MM.1S (cell line): Measurements from ENCODE around the gene HERPUD2.
"Not testable (repeated sequence)": the region's sequence is repeated elsewhere in the genome, so short reads cannot be mapped to it uniquely, and the experiment has no call there.

Source experiments
- DNase-seq: peaks from one replicate; pipeline ENCODE4 v3.0.0-alpha.2; 2015
- H2AFZ ChIP-seq: fragments of 300-600 bp; sonication (generic); 2 replicates; pipeline ENCODE4 v1.6.0; 2016; ENCODE audit warnings: antibody characterized with exemption, low read length
- H3F3A ChIP-seq: fragments of 300-600 bp; sonication (generic); 2 replicates; pipeline ENCODE4 v1.6.1; 2016; ENCODE audit warnings: mild to moderate bottlenecking, antibody characterized with exemption, low read length, moderate library complexity, mixed read lengths; ENCODE audit not compliant: insufficient read depth
- H3K27ac ChIP-seq: fragments of 300-600 bp; sonication (generic); 2 replicates; pipeline ENCODE4 v1.5.1; 2016; ENCODE audit warnings: mild to moderate bottlenecking, low read length
- H3K27me3 ChIP-seq: fragments of 300-600 bp; sonication (generic); replicated peaks from 2 replicates; pipeline ENCODE4 v1.6.0; 2016; ENCODE audit warnings: low read length; ENCODE audit not compliant: insufficient read depth
- H3K36me3 ChIP-seq: fragments of 300-600 bp; sonication (generic); replicated peaks from 2 replicates; pipeline ENCODE4 v1.6.1; 2016; ENCODE audit warnings: mild to moderate bottlenecking, low read length, mixed read lengths; ENCODE audit not compliant: insufficient read depth
- H3K4me1 ChIP-seq: fragments of 300-600 bp; sonication (generic); 2 replicates; pipeline ENCODE4 v1.6.1; 2016; ENCODE audit warnings: low read length, mixed read lengths
- H3K4me2 ChIP-seq: fragments of 300-600 bp; sonication (generic); 2 replicates; pipeline ENCODE4 v1.6.0; 2016; ENCODE audit warnings: low read depth, low read length
- H3K4me3 ChIP-seq: fragments of 300-600 bp; sonication (generic); 2 replicates; pipeline ENCODE4 v1.5.1; 2016; ENCODE audit warnings: low read length, mixed read lengths
- H3K79me2 ChIP-seq: fragments of 300-600 bp; sonication (generic); 2 replicates; pipeline ENCODE4 v1.6.1; 2016; ENCODE audit warnings: mixed run types, low read length, mixed read lengths
- H3K9ac ChIP-seq: fragments of 300-600 bp; sonication (generic); 2 replicates; pipeline ENCODE4 v1.6.1; 2016; ENCODE audit warnings: low read length, mixed read lengths
- H3K9me2 ChIP-seq: fragments of 300-600 bp; sonication (generic); replicated peaks from 2 replicates; pipeline ENCODE4 v1.6.1; 2016; ENCODE audit warnings: mild to moderate bottlenecking, low read length, mixed read lengths; ENCODE audit not compliant: insufficient read depth
- H3K9me3 ChIP-seq: fragments of 300-600 bp; sonication (generic); replicated peaks from 2 replicates; pipeline ENCODE4 v1.6.1; 2016; ENCODE audit warnings: mild to moderate bottlenecking, low read length, mixed read lengths; ENCODE audit not compliant: insufficient read depth
- H4K20me1 ChIP-seq: fragments of 300-600 bp; sonication (generic); 2 replicates; pipeline ENCODE4 v1.6.1; 2016; ENCODE audit warnings: mild to moderate bottlenecking, low read length, moderate library complexity, mixed read lengths; ENCODE audit not compliant: insufficient read depth
- CTCF ChIP-seq: fragments of 300-600 bp; sonication (generic); IDR thresholded peaks from 2 replicates; pipeline ENCODE4 v1.5.1; 2016; ENCODE audit warnings: antibody characterized with exemption, low read length, mixed read lengths
- EZH2 ChIP-seq: fragments of 300-600 bp; sonication (generic); optimal IDR thresholded peaks from 2 replicates; pipeline ENCODE3; 2017; ENCODE audit warnings: low read depth, mild to moderate bottlenecking, antibody characterized with exemption, low read length, mixed read lengths
- EZH2phosphoT487 ChIP-seq: fragments of 300-600 bp; sonication (generic); IDR thresholded peaks from 2 replicates; pipeline ENCODE4 v1.6.1; 2018; ENCODE audit warnings: antibody characterized with exemption, low read length

The HERPUD2 gene

GRCh38 chr7:35677582-35678356, 17.2 kb downstream of the HERPUD2 start:
- TF ChIP-seq EZH2 (no peak), CTCF (no peak), EZH2phosphoT487 (no peak)
- H2AFZ ChIP-seq: no peak overlapping the region

GRCh38 chr7:35676211-35676610, 18.7 kb downstream of the HERPUD2 start:
- Histone ChIP-seq H3K27me3 (no peaks in the 10 kb centered on the region), H3F3A (no peaks in the 10 kb centered on the region), H3K9me3 (no peaks in the 10 kb centered on the region), H3K4me3 (no peak overlapping the region), H3K4me1 (peaks cover 8% of the 10 kb centered on the region), H3K79me2 (peaks cover 17% of the 10 kb centered on the region), H3K9me2 (no peaks in the 10 kb centered on the region), H3K36me3 (no peaks in the 10 kb centered on the region), H2AFZ (no peak overlapping the region), H3K27ac (no peak overlapping the region), H3K4me2 (no peak overlapping the region), H3K9ac (no peak overlapping the region), H4K20me1 (peaks cover 3% of the 10 kb centered on the region; the same call in 1 of the 2 replicates)
- DNase-seq: no peak
- TF ChIP-seq EZH2 (no peak), CTCF (0 out of 2 replicates have a peak, but pooled peaks have one; percentile 12)

More at GRCh38 chr7:35677582-35678356, 17.2 kb downstream of the HERPUD2 start:
- no peaks in the 10 kb centered on the region for H3K9me3 ChIP-seq
- peaks cover 11% of the 10 kb centered on the region for H3K4me1 ChIP-seq
- no peaks in the 10 kb centered on the region for H3K27me3 ChIP-seq
- H3F3A ChIP-seq: no peaks in the 10 kb centered on the region
- H3K9ac ChIP-seq: no peak overlapping the region
- H3K4me2 ChIP-seq: no peak overlapping the region
- no peak for DNase-seq
- no peaks in the 10 kb centered on the region for H3K36me3 ChIP-seq
- peaks cover 24% of the 10 kb centered on the region for H3K79me2 ChIP-seq
- H3K9me2 ChIP-seq: no peaks in the 10 kb centered on the region
- H3K27ac ChIP-seq: no peak overlapping the region
- peaks cover 3% of the 10 kb centered on the region; the same call in 1 of the 2 replicates for H4K20me1 ChIP-seq
- H3K4me3 ChIP-seq: no peak overlapping the region

- no peaks in the 10 kb centered on the region for H3K9me2 ChIP-seq
- no peaks in the 10 kb centered on the region for H3K79me2 ChIP-seq
- H3K27ac ChIP-seq: no peak overlapping the region
- no peak overlapping the region for H3K4me3 ChIP-seq
- no peak for DNase-seq
- no peaks in the 10 kb centered on the region for H3K36me3 ChIP-seq
- no peaks in the 10 kb centered on the region for H3K4me1 ChIP-seq
- H3K4me2 ChIP-seq: no peak overlapping the region
- H3K9ac ChIP-seq: no peak overlapping the region
- H3K27me3 ChIP-seq: no peaks in the 10 kb centered on the region
- H2AFZ ChIP-seq: no peak overlapping the region
- peaks cover 3% of the 10 kb centered on the region; the same call in 1 of the 2 replicates for H4K20me1 ChIP-seq
- TF ChIP-seq CTCF: no peak
- TF ChIP-seq EZH2phosphoT487: no peak
- TF ChIP-seq EZH2: no peak
- H3K9me3 ChIP-seq: no peaks in the 10 kb centered on the region
- H3F3A ChIP-seq: no peaks in the 10 kb centered on the region
These were observed 23.9 kb downstream of the HERPUD2 start for GRCh38 chr7:35670856-35671569.

GRCh38 chr7:35660411-35660810, 34.5 kb downstream of the HERPUD2 start:
- not testable (repeated sequence) for H3K9me3 ChIP-seq, H3K27me3 ChIP-seq, H3K4me1 ChIP-seq, DNase-seq, H3K9me2 ChIP-seq, H3K36me3 ChIP-seq, H3K4me3 ChIP-seq, H3K27ac ChIP-seq, H3F3A ChIP-seq, H3K9ac ChIP-seq, H4K20me1 ChIP-seq, H3K79me2 ChIP-seq, H2AFZ ChIP-seq, H3K4me2 ChIP-seq
